OCI-LY7 (cell line): ENCODE data around the gene ZAR1L. TPM values are rescaled to one million over a fixed set of nuclear protein-coding genes. Genes with fewer than 3 reads are reported as not detected.
A peak's percentile ranks its signal among the peaks of the same experiment; 100 is the strongest.

ENCODE experiments used
- BruUV-seq: library from RNA; stranded (reverse); fragments of 400-500 nt; replicated peaks from 2 replicates; lab custom pipeline; 2021; lab: Mats Ljungman, UMichigan
- CTCF ChIA-PET: fragments of 300-600 bp; sonication (Branson Sonifier 250); formaldehyde crosslinking; loops from one replicate; lab custom pipeline; 2022; ENCODE audit warnings: antibody characterized with exemption; ENCODE audit not compliant: unreplicated experiment; lab: Charles Lee
- POLR2A ChIA-PET: fragments of 300-600 bp; sonication (Branson Sonifier 250); formaldehyde crosslinking; loops from one replicate; lab custom pipeline; 2022; ENCODE audit warnings: antibody characterized with exemption; lab: Charles Lee
- DNase-seq: peaks from one replicate; pipeline ENCODE4 v3.0.0-alpha.2; 2015; ENCODE audit warnings: low spot score
- H2AFZ ChIP-seq: fragments of 200-600 bp; sonication (generic), shearing (Covaris generic); 2 replicates; pipeline ENCODE4 v1.6.1; 2014; ENCODE audit warnings: mild to moderate bottlenecking, antibody characterized with exemption, low read length, moderate library complexity
- H3K27ac ChIP-seq: fragments of 200-600 bp; sonication (generic); 2 replicates; pipeline ENCODE4 v1.5.1; 2014; ENCODE audit warnings: mixed run types, low read depth, mild to moderate bottlenecking, moderate library complexity, low read length, inconsistent platforms; ENCODE audit not compliant: poor library complexity, severe bottlenecking
- H3K36me3 ChIP-seq: fragments of 200-600 bp; sonication (generic); 2 replicates; pipeline ENCODE4 v1.6.1; 2014; ENCODE audit warnings: mild to moderate bottlenecking, antibody characterized with exemption, low read length, moderate library complexity, mixed read lengths; ENCODE audit not compliant: insufficient read depth
- H3K4me1 ChIP-seq: fragments of 200-600 bp; sonication (generic); 2 replicates; pipeline ENCODE4 v1.5.1; 2014; ENCODE audit warnings: mild to moderate bottlenecking, low read length; ENCODE audit not compliant: insufficient read depth, poor library complexity, severe bottlenecking
- H3K4me2 ChIP-seq: fragments of 200-600 bp; sonication (generic); 2 replicates; pipeline ENCODE4 v1.6.1; 2014; ENCODE audit warnings: mild to moderate bottlenecking, low read length
- H3K4me3 ChIP-seq: fragments of 200-600 bp; sonication (generic); 2 replicates; pipeline ENCODE4 v1.5.1; 2014; ENCODE audit warnings: mild to moderate bottlenecking, low read depth, low read length; ENCODE audit not compliant: poor library complexity, severe bottlenecking
- H3K79me2 ChIP-seq: fragments of 200-600 bp; sonication (generic); 2 replicates; pipeline ENCODE4 v1.6.1; 2016; ENCODE audit warnings: low read depth, mild to moderate bottlenecking, low read length, moderate library complexity, mixed read lengths; ENCODE audit not compliant: insufficient read depth
- H3K9me2 ChIP-seq: fragments of 200-600 bp; sonication (generic); 2 replicates; pipeline ENCODE4 v1.6.1; 2016; ENCODE audit warnings: mild to moderate bottlenecking, low read length, mixed read lengths; ENCODE audit not compliant: insufficient read depth
- H3K9me3 ChIP-seq: fragments of 200-600 bp; sonication (generic); 2 replicates; pipeline ENCODE4 v1.6.1; 2014; ENCODE audit warnings: mild to moderate bottlenecking, mixed run types, low read length, mixed read lengths
- H4K20me1 ChIP-seq: fragments of 200-600 bp; sonication (generic); 2 replicates; pipeline ENCODE4 v1.6.1; 2014; ENCODE audit warnings: mild to moderate bottlenecking, antibody characterized with exemption, low read length, moderate library complexity, mixed read lengths; ENCODE audit not compliant: insufficient read depth
- CTCF ChIP-seq: fragments of 200-600 bp; sonication (generic); conservative IDR thresholded peaks from 2 replicates; pipeline ENCODE4 v1.5.1; 2014; ENCODE audit warnings: mild to moderate bottlenecking, antibody characterized with exemption, low read length, moderate library complexity, mixed read lengths
- EZH2phosphoT487 ChIP-seq: fragments of 200-600 bp; sonication (generic); IDR thresholded peaks from 2 replicates; pipeline ENCODE4 v1.6.1; 2018; ENCODE audit warnings: low read depth, borderline replicate concordance, mild to moderate bottlenecking, mixed run types, antibody characterized with exemption, low read length, moderate library complexity, mixed read lengths
- intact Hi-C: fragments of 100-400 bp; cut with micrococcal nuclease; formaldehyde crosslinking; loops from one replicate; pipeline ENCODE4 v1.10.0; 2022; ENCODE audit not compliant: unreplicated experiment
- total RNA-seq, 2 experiments: library from RNA; depleted of rRNA in 1 of 2; stranded (reverse); fragments of >200 nt in 1 of 2; shearing (Covaris generic) in 1 of 2; gene quantifications; 2 replicates each; pipeline ENCODE4 v1.2.3, GENCODE V29; 2014 to 2022

Gene ZAR1L
- total RNA-seq, 2 experiments from 2014 or later = 0.32 to 1.1 TPM

- Histone ChIP-seq H4K20me1 (no peaks in the 10 kb centered on the region), H3K4me1 (peaks cover 36% of the 10 kb centered on the region), H3K9me2 (no peaks in the 10 kb centered on the region), H3K9me3 (no peaks in the 10 kb centered on the region; the same call in 1 of the 2 replicates), H3K4me2 (peak overlapping the region; percentile 90), H3K27ac (peak overlapping the region; percentile 92), H3K4me3 (peak overlapping the region; percentile 79), H2AFZ (peak overlapping the region; percentile 78; the same call in 1 of the 2 replicates), H3K36me3 (peaks cover 23% of the 10 kb centered on the region), H3K79me2 (peaks cover 24% of the 10 kb centered on the region; the same call in 1 of the 2 replicates)
- ChIA-PET POLR2A (interaction anchor here (0.7 to 1.3 kb wide), 13 partner anchors 8 to 361 kb away, joined by 3 to 6 read pairs (median 3); partner anchors contain the start of gene N4BP2L1), CTCF (no interaction called here)
- TF ChIP-seq EZH2phosphoT487 (no peak), CTCF (no peak)
- peak; percentile 67 for DNase-seq
- intact Hi-C loops = loop anchor here (2.0 to 10.0 kb wide), 8 partner anchors 67 to 1152 kb away; partner anchors contain the start of genes HSPH1, N4BP2L2 and PDS5B
- no TSS peak for BruUV-seq
Measured at GRCh38 chr13:32314271-32315237, 609 bp downstream of the ZAR1L start.

- no TSS peak for BruUV-seq
- intact Hi-C loops = loop anchor here (5.0 to 10.0 kb wide), 2 partner anchors 333 to 404 kb away; no protein-coding TSS in a partner anchor
- TF ChIP-seq EZH2phosphoT487 (no peak), CTCF (no peak)
- Histone ChIP-seq H3K9me3 (no peaks in the 10 kb centered on the region), H3K4me2 (no peak overlapping the region), H3K9me2 (no peaks in the 10 kb centered on the region), H3K36me3 (no peaks in the 10 kb centered on the region), H3K4me3 (no peak overlapping the region), H2AFZ (no peak overlapping the region), H3K4me1 (peaks cover 26% of the 10 kb centered on the region), H4K20me1 (no peaks in the 10 kb centered on the region), H3K27ac (no peak overlapping the region), H3K79me2 (peaks cover 5% of the 10 kb centered on the region; the same call in 1 of the 2 replicates)
- DNase-seq = no peak
- CTCF ChIA-PET = no interaction called here
- POLR2A ChIA-PET = no interaction called here
Measured at GRCh38 chr13:32311188-32311897, 3.8 kb downstream of the ZAR1L start.
